Ovary (tissue), 3 donors: ENCODE results near the gene NT5DC2.

Experiments used
- CTCF ChIP-seq, 3 donors: fragments of 450-650 bp in 2 of 3; fragments of 200-600 bp in 1 of 3; IDR thresholded peaks; one replicate each; pipeline versions ENCODE4 v1.5.1 to v1.8.0; 2016 to 2022; ENCODE audit warnings: antibody characterized with exemption in 3 of 3, mild to moderate bottlenecking in 1 of 3
- POLR2A ChIP-seq: fragments of 450-650 bp; IDR thresholded peaks from one replicate; pipeline ENCODE4 v1.6.1; 2017; ENCODE audit warnings: antibody characterized with exemption, mild to moderate bottlenecking, moderate library complexity
- donor health status: DM: no; HTN: no; CAD: no.

GRCh38 chr3:52489453-52489852, 44.2 kb downstream of the NT5DC2 start:
- TF ChIP-seq POLR2A (no peak), CTCF (IDR thresholded peaks at IDR 0.05) (no peak)
